NCI-H2107 treated with DMSO at 0.1 percent for 48 hours (cell line): ENCODE data around the gene ZNF488.
"Not testable (repeated sequence)": the region's sequence is repeated elsewhere in the genome, so short reads cannot be mapped to it uniquely, and the experiment has no call there.

Experiments
- DNase-seq: peaks from one replicate; lab custom pipeline; 2025; ENCODE audit not compliant: unreplicated experiment; lab: John Stamatoyannopoulos, UW

The ZNF488 gene, protein sequence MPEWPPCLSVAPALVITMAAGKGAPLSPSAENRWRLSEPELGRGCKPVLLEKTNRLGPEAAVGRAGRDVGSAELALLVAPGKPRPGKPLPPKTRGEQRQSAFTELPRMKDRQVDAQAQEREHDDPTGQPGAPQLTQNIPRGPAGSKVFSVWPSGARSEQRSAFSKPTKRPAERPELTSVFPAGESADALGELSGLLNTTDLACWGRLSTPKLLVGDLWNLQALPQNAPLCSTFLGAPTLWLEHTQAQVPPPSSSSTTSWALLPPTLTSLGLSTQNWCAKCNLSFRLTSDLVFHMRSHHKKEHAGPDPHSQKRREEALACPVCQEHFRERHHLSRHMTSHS

DNA sequence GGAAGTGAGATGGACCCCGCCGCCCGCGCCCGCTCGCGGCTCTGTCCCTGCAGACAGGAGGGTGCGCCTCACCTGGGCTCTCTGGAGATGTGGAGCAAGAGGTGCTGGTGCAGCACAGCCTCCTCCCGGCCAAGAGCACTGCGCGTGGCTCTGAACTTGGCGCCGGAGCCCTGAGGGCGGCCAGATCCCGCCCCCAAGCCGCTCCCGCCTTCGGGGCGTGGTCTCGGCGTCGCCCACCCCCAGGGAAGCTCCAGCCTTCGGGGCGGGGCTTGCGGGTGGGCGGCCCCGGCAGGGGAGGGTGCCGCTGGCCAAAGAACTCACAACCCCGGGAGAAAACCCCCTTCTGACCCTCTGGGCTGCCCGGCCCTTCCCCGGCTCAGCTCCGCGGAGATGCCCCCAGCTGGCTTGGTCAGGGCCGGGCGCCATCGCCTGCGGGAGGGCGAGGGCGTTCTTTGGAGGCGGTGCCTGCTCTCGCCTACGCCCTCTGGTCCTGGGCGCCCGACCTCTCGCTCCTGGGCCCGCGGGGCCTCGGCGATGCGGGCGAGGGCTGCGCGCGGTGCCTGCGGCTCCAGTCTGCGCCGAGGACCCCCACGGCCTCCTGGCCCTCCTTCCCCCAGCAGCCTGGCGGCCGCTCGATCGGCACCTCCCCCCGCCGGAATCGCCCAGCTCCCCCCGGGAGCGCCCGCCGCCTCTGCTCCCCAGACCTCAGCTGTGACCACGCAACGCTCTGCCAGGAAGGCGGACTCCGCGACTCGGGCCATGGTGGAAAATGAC is at the start of gene ZNF488:
TSS of gene ZNF488 (minus strand) at position 146 of the 774 bp plus-strand sequence. CDS start 15,464 bp downstream, outside the sequence.
- peak; percentile 29 for DNase-seq

DNA sequence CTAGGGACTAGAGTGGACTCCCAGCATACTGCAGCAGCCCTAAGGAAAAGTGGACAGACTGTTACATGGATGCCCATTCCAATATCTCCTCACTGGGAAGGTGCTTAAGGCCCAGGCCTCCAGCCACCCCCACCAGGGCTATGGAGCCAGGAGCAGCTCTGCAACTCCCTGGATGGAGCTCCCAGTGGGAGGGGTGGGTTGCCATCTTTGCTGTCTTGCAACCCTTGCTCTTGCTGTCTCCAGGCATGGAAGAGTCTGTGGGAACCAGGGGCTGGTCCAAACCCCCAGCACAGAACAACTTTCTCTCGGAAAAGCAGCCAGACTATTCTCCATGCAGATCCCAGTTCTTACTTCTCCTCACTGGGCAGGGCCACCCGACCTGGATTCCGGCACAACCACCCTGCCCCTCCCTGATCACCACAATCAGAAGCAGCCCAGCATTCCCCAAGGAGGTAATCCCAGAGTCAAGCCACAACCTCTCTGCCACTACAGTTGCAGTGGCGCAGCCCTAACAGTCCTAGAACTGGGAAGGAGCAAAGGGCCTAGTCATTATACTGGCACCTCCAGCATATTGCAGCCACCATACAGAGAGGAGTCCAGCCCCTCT is 41.8 kb upstream of the ZNF488 start:
- DNase-seq, result no peak

DNA sequence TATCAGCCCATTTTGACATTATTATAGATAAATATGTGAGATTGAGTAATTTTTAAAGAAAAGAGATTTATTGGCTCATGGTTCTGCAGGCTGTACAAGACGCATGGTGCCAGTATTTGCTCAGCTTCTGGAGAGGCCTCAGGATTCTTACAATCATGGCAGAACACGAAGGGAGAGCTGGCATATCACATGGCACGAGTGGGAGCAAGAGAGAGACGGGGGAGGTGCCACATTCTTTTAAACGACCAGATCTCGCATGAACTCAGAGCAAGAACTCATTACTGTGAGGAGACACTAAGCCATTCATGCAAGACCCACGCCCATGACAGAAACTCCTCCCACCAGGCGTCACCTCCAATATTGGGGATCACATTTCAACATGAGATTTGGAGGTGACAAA is 40.1 kb upstream of the ZNF488 start:
- no peak for DNase-seq

DNA sequence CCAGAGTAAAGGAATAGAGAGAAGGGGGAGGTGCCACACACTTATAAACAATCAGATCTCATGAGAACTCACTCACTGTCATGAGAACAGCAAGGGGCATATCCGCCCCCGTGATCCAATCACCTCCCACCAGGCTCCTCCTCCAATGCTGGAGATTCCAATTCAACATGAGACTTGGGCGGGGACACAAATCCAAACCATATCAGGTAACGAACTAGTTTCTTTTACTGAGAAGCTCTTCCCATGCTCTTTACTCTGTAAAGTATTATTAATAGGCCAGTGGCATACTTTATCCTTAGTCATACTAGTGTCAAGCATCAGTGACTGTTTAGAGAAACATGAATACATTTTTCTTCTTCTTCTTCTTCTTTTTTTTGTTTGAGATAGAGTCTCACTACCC is 39.4 kb upstream of the ZNF488 start:
- DNase-seq, result no peak

DNA sequence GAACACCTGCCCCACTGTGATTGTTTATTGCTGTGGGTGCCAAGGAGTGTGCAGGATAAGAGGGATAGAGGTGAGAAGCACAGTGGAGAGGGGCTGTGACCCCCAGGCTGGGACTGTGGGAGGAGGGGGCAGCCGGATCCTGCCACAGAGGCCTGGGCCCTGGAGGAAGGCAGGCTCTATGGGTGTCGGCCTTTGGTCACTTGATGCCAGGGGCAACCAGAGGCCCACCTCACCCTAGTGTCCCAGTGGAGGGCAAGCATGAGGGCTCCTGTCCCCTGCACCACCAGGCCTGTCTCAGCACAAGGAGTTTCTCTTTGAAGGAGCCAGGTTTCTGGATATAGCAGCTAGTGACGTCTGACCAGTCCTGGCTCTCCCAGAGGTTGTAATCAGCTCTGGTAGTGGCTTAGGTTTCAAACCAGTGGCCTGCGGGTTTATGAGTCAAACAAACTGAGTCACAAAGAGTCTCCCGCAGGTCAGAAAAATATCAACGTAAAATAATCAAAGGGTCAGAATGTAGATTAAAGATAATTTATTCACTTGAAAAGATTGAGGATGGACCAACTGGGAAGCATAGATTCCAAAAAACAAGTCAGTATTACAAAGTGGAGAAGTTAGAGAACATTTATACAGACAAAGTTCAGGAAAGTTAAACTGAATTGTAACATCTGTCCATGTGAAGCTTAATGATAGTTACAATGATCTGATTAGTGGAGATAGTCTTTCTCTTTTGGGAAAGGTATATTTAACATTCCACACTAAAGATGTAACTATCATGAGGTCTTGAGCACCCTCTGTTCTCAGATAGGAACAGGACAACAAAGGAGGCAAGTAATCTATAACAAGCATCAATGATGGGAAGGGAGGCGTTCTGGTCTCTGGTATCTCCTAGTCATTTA is 37.2 kb upstream of the ZNF488 start:
- DNase-seq, result no peak

DNA sequence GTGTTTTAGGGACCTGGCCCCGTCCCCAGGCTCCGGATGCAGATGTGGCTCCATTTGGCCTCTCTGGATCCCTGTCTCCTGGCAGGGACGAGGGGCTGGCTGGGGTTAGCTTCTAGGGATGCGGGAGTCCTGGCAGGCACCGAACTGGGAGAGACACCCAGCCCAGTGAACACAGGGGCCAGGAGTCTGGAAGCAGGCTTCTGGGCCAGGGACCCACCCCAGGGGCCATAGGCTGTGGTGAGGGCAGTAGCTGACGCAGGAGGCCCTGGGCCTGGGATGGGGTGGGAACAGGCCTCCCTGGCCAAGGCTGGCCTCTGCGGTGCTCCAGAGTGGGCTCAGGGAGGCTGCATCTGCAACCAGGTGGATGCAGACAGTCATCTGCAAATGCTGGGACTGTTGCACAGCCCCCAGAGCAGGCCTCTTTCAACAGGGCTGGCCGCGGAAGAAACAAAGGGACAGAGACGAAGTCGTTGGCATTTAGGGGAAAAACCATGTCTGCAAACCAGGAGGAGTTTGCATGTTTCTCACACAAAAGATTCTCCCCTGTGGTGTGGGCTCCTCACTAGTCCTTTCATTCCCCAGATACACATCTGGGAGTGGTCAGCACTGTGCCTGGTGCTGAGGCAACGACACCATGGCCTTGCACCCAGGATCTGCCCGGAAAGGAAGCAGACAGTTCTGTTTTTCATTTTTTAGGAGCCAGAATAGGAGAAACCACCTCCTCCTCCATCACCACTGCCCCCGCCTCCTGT is 36.4 kb upstream of the ZNF488 start:
- DNase-seq, result no peak

DNA sequence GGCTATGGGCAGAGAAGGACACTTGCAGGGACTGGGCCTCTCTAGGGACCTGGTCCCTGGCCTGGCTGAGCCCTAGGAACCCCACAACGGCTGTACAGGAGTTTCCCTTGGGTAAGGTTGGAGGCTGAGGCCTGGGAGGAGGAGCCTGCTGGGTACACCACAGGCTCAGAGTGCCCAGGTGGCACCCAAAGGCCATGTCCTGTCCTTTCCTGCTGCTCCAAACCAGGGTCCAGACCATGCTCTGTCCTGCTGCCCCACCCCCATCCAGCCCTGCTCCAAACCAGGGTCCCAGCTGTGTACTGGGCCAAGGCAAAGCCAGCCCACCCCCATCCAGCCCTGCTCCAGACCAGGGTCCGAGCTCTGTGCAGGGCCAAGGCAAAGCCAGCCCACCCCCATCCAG is 35.3 kb upstream of the ZNF488 start:
- no peak for DNase-seq

DNA sequence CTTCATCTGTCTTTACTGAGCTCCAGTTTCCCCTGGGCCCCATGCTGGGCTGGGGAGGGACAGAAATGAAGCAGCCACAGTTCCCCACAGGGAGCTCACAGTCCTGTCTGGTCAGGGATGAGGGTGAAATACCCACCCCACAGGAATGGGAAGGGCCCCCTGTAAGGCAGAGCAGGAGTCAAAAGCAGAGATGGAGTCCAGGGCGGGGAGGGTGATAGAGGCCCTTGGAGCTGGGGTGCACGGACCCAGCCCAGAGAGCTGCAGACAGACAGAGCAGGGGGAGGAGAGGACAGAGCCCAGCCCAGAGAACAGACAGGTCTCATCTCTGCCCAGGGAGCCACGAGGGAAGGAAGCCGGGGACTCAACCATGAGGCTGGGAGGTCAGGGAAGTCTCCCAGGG is 34.9 kb upstream of the ZNF488 start:
- DNase-seq, result no peak

DNA sequence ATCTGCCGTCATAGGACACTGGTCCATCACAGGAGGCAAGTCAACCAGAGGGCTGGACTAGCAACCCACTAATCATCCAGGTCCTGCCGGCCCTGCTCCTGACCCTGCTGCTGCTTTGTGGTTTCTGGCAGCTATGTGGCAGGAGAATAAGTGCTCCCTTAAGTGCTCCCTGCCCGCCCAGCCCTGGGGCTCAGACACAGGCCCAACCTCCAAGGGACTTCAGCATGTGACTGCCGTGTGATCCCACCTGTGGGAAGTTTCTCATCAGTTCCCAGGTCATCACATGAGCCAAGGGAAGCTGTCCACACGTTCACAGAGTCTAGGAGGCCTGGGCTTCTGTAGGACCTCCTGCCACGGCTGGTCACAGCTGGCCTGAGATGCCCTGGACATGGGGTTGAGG is 34.2 kb upstream of the ZNF488 start:
- no peak for DNase-seq

DNA sequence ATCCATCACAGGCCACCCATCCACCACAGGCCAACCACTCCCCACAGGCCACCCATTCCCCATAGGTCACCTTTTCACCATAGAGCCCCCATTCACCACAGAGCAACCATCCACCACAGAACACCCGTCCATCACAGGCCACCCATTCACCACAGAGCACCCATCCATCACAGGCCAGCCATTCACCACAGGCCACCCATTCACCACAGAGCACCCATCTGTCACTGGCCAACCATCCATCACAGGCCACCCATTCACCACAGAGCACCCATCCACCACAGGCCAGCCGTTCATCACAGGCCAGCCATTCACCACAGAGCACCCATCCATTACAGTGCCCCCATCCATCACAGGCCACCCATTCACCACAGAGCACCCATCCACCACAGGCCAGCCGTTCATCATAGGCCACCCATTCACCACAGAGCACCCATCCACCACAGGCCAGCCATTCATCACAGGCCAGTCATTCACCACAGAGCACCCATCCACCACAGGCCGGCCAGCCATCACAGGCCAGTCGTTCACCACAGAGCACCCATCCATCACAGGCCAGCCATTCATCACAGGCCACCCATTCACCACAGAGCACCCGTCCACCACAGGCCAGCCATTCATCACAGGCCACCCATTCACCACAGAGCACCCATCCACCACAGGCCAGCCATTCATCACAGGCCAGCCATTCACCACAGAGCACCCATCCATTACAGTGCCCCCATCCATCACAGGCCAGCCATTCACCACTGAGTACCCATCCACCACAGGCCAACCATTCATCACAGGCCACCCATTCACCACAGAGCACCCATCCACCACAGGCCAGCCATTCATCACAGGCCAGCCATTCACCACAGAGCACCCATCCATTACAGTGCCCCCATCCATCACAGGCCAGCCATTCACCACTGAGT is 32.5 kb upstream of the ZNF488 start:
- not testable (repeated sequence) for DNase-seq

DNA sequence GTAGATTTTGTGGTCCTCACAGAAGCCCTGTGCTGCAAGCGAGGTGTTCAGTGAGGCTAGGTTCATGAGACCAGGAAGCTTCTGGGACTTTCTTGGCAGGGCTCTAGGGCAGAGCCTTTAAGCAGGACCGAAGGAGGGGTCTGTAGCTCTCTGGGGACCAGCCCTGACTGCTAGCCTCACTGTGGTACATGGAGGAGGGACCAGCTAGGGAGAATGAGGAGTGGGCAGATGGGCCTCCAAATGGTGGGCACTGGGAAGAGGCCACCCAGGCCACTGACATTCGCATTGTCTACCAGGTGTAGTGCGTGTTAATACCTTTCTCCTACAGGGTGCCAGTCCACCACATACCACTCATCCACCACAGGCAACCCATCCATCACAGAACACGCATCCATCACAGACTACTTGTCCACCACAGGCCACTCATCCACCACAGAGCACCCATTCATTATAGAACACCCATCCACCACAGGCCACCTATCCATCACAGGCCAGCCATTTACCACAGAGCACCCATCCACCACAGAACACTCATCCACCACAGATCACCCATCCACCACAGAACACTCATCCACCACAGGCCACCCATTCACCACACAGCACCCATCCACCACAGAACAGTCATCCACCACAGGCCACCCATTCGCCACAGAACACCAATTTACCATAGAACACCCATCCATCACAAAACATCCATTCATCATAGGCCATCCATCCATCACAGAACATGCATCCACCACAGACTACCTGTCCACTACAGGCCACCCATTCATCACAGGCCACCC is 31.6 kb upstream of the ZNF488 start:
- DNase-seq, result no peak

DNA sequence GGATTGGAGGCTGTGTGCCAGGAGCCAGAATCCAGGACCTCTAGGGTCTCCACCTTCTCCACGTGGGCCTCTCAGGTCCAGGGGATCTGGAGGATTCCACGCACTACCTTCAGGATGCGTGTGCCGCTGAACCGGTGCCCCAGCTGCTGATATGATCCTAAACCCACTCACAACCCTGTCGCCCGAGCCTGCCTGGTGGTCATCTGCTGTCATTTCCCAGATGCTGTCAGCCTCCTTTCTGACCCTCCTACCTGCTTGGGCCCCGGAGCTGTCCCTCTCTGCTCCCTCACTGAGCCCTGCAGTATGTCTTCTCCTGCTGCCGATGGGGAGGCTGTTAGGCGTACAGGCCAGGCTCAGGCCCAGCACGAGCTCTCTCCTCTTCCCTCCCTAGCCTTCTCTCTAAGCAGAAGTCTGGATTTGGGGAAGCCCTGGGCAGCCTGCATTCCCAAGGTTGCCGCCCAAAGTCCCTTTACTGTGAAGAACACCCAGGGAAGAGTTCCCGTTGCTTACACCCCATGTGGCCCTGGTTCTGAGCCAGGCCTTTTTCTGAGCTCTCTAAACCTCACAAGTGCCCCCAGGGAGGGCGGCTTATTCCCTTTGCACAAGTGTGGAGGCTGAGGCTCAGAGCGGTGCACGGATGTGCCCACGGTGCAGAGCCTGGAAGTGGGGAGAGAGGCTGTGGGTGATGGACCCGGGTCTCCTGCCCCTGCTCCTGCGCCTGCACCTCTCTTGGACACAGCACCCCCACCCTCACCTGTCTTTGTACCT is 30.8 kb upstream of the ZNF488 start:
- DNase-seq, result no peak

DNA sequence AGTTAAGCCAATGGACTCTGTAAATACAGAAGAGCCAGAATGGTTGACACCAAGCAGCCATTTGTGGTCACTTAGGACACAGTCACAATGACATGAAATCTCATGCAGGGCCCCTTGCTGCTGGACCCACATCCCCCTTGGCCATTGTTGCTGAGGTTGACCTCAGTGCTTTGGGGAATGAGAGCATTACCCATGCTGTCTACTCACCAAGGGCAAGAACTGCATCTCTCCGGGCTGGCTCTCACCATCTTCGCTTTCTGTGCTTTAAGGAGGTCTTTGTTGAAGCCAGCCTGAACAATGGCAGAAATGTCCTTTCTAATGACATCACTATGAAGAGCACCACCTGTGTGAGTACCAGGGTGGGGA is 30.1 kb upstream of the ZNF488 start:
- no peak for DNase-seq

DNA sequence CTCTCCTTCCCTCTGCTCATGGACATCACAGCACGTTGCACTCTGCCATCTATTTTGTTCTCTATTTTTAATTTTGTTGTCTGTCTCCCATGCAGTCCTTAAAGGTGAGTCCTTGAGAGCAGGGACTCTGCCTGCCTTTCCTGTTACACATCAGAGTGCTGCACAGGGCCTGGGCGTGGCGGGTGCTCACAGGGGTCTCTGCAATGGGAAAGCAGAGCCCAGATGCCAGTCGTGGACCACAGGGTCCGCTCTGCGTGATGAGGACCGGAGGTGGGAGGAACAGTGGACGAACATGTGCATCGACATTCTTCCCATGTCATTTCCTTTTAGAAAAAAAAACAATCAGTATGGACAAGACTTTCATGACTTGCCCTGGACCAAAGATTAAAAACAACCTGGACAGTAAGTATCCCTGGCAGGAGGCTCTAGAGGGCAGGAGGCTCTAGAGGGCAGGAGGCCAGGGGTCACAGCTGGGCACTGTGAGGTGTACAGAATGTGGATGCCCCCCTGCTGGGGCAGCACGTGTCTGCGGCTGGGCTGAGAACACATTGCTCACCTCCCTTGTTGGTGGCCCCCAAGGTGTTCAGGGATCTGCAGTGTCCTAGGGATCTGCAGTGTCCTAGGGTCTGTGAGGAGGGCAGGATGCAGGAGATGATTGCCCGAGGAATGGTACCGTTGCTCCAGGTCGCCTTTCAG is 29.6 kb upstream of the ZNF488 start:
- no peak for DNase-seq

DNA sequence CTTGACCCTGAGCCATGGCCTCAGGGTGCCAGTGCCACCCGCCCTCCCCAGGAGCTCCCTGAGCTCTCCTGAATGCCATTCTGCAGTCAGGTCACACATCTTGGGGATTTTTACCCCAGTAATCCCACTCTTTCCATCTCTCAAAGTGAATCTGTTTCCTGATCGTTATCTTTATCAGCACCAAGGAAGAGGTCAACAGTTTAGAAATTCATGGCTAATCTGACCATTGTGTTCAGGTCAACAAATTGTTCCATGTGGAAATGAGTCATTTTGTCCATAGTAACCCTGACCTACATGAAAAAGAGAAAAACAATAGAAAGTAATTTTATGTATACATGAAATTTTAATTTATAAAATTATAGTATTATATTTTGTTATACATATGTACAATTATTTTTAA is 28.8 kb upstream of the ZNF488 start:
- no peak for DNase-seq

DNA sequence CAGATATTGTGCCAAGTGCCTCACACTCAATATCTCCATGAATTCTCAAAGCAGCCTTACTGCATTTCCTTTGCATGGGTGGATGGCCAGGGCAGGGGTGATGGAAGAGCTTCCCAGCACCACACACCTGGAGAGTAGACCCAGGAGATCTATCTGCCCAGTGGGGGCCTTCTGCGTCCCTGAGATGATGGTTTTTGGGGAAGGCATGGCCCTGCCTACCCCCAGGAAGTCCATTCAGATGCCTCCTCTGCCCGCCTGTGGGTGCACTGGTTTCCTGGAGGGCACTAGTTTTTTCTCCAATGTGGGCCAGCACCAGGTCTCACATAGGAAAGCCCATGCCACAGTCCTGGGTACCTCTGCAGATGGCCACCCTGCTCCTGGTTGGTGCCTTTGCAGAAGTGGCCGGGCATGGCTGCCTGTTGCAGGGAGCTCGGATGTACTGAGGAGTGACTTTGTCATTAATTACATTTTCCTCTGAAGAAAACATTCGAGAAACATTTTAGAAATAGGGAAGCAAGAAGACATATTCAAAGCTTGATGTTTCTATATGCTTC is 28.2 kb upstream of the ZNF488 start:
- DNase-seq, result no peak

DNA sequence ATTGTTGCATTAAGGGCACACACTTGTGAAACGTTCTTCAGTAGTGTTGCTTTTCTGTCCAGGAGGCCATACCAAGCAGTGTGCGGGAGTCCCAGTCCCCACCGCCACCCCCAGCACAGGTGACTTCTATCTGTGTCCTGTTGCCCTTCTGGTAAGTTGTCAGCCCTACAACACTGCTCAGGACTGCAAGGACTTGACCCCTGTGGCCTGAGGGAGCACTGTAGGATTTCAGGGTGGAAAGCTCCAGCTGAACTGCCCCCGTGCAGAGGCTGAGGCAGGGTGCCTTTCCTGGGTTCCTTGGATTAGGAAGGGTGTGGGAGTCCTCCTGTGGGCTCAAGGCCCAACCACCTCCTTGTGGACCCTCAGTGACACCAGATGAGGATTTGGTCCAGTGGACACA is 26.8 kb upstream of the ZNF488 start:
- DNase-seq, result no peak
